Activated CD4-positive, alpha-beta T cell treated with anti-CD3 and anti-CD28 coated beads, Interleukin-2, amount 10 ng/mL, durations not matched to agents 24 days and 14 days (primary cell): ENCODE measurements around the gene CNTNAP2. TPM values are rescaled to one million over a fixed set of nuclear protein-coding genes. Genes with fewer than 3 reads are reported as not detected.
"Not testable (repeated sequence)": the region's sequence is repeated elsewhere in the genome, so short reads cannot be mapped to it uniquely, and the experiment has no call there.

Experiments used
- DNase-seq: peaks from one replicate; pipeline ENCODE4 v3.0.0; 2022
- H3K27ac Mint-ChIP-seq: one replicate; pipeline ENCODE4 v1.8.0; 2022; ENCODE audit warnings: mild to moderate bottlenecking, mixed read lengths
- H3K27me3 Mint-ChIP-seq: one replicate; pipeline ENCODE4 v1.8.0; 2022; ENCODE audit warnings: mixed read lengths
- H3K36me3 Mint-ChIP-seq: one replicate; pipeline ENCODE4 v1.8.0; 2022; ENCODE audit warnings: low read depth, mild to moderate bottlenecking, mixed read lengths
- H3K4me1 Mint-ChIP-seq: one replicate; pipeline ENCODE4 v1.8.0; 2021; ENCODE audit warnings: mixed read lengths
- H3K4me3 Mint-ChIP-seq: one replicate; pipeline ENCODE4 v1.8.0; 2022; ENCODE audit warnings: mild to moderate bottlenecking, moderate library complexity, mixed read lengths
- H3K9me3 Mint-ChIP-seq: one replicate; pipeline ENCODE4 v1.8.0; 2021; ENCODE audit warnings: mixed read lengths
- intact Hi-C: fragments of 100-400 bp; cut with micrococcal nuclease; formaldehyde crosslinking; loops from one replicate; pipeline ENCODE4 v1.15.1; 2023
- total RNA-seq: library from RNA; stranded (reverse); gene quantifications from 2 replicates; pipeline ENCODE4 v1.2.3, GENCODE V29; 2022

CNTNAP2 gene
- total RNA-seq, 1 donor from 2014 or later = not detected

DNA sequence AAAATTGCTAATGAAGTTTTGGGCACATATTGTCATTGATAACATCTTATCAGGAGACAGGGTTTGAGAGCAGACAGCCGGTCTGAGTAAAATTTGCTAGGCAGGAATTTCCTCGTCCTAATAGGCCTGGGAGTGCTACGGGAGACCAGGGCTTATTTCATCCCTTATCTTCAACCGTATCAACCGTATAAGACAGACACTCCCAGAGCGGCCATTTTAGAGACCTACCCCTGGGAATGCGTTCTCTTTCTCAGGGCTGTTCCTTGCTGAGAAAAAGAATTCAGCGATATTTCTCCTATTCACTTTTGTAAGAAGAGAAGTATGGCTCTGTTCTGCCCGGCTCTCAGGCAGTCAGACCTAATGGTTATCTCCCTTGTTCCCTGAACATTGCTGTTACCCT, 74.8 kb downstream of the CNTNAP2 start:
- H3K27me3 Mint-ChIP-seq, intact Hi-C loops, H3K4me1 Mint-ChIP-seq, H3K27ac Mint-ChIP-seq, DNase-seq, H3K4me3 Mint-ChIP-seq, H3K36me3 Mint-ChIP-seq: not testable (repeated sequence)
- H3K9me3 Mint-ChIP-seq = peaks cover 19% of the 10 kb centered on the region

GRCh38 chr7:146201945-146202344, 85.3 kb downstream of the CNTNAP2 start:
- Mint-ChIP-seq H3K27ac (no peak overlapping the region), H3K4me3 (no peak overlapping the region), H3K4me1 (no peaks in the 10 kb centered on the region), H3K9me3 (no peaks in the 10 kb centered on the region), H3K27me3 (no peaks in the 10 kb centered on the region), H3K36me3 (no peaks in the 10 kb centered on the region)
- no peak for DNase-seq
- intact Hi-C loops = no loop called here

DNA sequence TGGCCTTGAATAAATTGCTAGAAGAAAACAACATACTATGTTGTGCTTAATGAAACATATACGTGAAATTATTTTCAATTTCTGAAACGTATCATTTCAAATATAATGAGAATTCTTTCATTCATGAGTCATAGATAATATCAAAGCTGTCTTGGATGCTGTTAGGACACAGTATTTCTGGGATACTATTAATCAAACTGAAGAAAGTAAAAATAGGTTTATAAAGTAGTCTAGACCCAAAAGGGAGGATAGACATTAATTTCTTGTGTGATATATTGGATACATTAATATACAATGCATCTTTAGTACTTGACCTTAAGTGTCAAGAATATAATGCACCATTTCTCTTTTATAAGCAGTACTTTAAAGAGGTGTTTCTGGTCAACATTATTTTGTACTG, 89.7 kb downstream of the CNTNAP2 start:
- H3K36me3 Mint-ChIP-seq = no peaks in the 10 kb centered on the region
- H3K9me3 Mint-ChIP-seq = no peaks in the 10 kb centered on the region
- no peak for DNase-seq
- no peaks in the 10 kb centered on the region for H3K4me1 Mint-ChIP-seq
- no peak overlapping the region for H3K4me3 Mint-ChIP-seq
- intact Hi-C loops = no loop called here
- no peaks in the 10 kb centered on the region for H3K27me3 Mint-ChIP-seq
- H3K27ac Mint-ChIP-seq = no peak overlapping the region

DNA sequence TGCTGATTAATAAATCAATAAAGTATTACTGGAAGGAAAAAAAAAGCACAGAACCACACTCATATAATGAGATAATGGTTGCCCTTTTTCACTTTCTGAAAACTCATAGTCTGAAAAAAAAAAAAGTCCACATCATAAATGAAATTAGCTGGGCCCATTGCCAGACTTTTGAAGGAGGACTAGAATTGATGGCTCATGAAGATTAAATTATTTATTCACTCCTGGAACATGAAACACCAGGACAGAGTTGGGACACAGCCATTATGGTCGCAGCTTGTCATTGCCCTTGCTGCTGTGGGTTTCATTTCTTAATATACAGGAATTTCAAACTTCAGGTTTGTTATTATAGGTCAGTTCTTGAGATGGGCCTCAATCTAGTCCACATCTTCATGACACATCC, 91.9 kb downstream of the CNTNAP2 start:
- no peaks in the 10 kb centered on the region for H3K27me3 Mint-ChIP-seq

GRCh38 chr7:146214842-146215241, 98.2 kb downstream of the CNTNAP2 start:
- Mint-ChIP-seq H3K4me1 (no peaks in the 10 kb centered on the region), H3K4me3 (no peak overlapping the region), H3K36me3 (no peaks in the 10 kb centered on the region), H3K9me3 (no peaks in the 10 kb centered on the region), H3K27ac (no peak overlapping the region), H3K27me3 (no peaks in the 10 kb centered on the region)
- intact Hi-C loops = no loop called here
- DNase-seq = no peak

More for the DNA sequence above, 91.9 kb downstream of the CNTNAP2 start:
- Mint-ChIP-seq H3K36me3 (no peaks in the 10 kb centered on the region), H3K27ac (no peak overlapping the region), H3K4me1 (no peaks in the 10 kb centered on the region), H3K4me3 (no peak overlapping the region), H3K9me3 (no peaks in the 10 kb centered on the region)
- intact Hi-C loops = no loop called here
- no peak for DNase-seq

DNA sequence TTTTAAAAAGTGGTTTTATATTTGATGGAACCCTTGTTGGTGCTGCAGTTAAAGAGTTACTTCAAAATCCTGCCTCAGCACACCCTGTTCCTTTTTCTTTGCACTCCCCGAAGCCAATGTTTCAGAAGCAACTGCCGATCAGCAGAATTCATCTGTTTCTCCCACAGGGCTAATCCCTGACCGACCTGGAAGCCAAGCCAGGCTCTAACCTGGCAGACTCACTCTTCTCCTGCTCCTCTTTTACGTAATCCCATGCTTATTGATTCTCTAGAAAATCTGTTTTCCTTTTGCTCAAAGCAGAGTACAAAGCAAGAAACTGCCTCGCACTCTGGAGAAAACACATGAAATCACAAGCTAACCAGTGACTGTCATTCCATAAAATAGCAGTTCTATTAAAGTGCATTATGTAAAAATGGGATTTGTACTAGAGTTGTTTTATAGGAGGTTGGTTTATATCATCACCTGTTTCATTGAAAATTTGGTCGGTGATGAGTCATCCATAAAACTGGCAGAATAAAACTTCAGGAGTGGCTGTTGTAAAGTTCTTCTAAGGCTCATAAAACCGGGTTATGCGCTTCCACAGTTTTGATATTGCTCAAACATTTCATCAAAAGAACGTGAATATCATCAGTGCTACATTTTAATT, 99.9 kb downstream of the CNTNAP2 start:
- H3K27me3 Mint-ChIP-seq = no peaks in the 10 kb centered on the region
- no peak overlapping the region for H3K27ac Mint-ChIP-seq
- H3K4me3 Mint-ChIP-seq = no peak overlapping the region

DNA sequence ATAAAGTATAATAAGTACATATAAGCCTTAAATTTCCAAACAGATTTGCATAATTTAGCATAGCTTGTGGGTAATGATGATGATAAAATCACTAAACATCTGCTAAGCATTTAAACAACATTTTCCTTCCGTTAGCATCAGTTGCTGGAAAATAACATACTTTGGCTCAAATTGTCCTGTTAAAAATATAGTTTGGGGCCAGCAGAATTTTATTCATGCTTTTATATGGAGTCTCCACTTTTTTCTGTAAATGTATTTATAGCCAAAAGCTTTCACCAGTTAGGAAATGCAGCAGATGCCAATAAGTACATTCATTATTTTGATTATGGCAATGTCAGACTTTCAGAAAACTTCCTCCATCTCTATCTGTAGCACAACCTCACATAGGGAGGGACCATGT, 107.2 kb downstream of the CNTNAP2 start:
- no peaks in the 10 kb centered on the region for H3K36me3 Mint-ChIP-seq
- intact Hi-C loops = no loop called here

More for the DNA sequence above, 99.9 kb downstream of the CNTNAP2 start:
- DNase-seq = no peak
- intact Hi-C loops = no loop called here
- Mint-ChIP-seq H3K4me1 (no peaks in the 10 kb centered on the region), H3K36me3 (no peaks in the 10 kb centered on the region), H3K9me3 (no peaks in the 10 kb centered on the region)

DNA sequence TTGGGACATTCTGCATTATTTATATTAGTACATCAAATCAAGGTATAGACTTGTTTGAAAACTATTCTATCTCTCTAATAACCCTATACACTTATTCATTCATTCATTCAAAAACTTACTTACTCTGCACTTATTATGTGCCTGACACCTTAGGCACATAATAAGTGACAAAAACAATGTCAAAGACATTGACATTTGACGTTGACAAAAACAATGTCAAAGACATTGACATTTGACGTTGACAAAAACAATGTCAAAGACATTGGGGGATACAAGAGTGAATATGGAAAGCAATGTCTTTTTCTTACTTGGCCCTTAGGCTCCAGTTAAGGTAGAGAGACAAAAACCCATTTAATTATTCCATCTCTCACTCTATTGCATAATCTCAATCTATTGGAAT, 116.0 kb downstream of the CNTNAP2 start:
- H3K9me3 Mint-ChIP-seq = no peaks in the 10 kb centered on the region
- no peak for DNase-seq
- no peak overlapping the region for H3K27ac Mint-ChIP-seq
- H3K36me3 Mint-ChIP-seq = no peaks in the 10 kb centered on the region
- H3K4me3 Mint-ChIP-seq = no peak overlapping the region
- intact Hi-C loops = no loop called here
- H3K4me1 Mint-ChIP-seq = no peaks in the 10 kb centered on the region
- no peaks in the 10 kb centered on the region for H3K27me3 Mint-ChIP-seq

More for the DNA sequence above, 107.2 kb downstream of the CNTNAP2 start:
- no peak overlapping the region for H3K27ac Mint-ChIP-seq
- no peaks in the 10 kb centered on the region for H3K9me3 Mint-ChIP-seq
- H3K27me3 Mint-ChIP-seq = no peaks in the 10 kb centered on the region
- H3K4me3 Mint-ChIP-seq = no peak overlapping the region
- DNase-seq = no peak
- no peaks in the 10 kb centered on the region for H3K4me1 Mint-ChIP-seq

GRCh38 chr7:146235195-146235594, 118.6 kb downstream of the CNTNAP2 start:
- no peaks in the 10 kb centered on the region for H3K4me1 Mint-ChIP-seq
- no peaks in the 10 kb centered on the region for H3K36me3 Mint-ChIP-seq
- no peak for DNase-seq
- H3K4me3 Mint-ChIP-seq = no peak overlapping the region
- no peaks in the 10 kb centered on the region for H3K9me3 Mint-ChIP-seq
- no peak overlapping the region for H3K27ac Mint-ChIP-seq
- intact Hi-C loops = no loop called here
- H3K27me3 Mint-ChIP-seq = no peaks in the 10 kb centered on the region

GRCh38 chr7:146242661-146243060, 126.1 kb downstream of the CNTNAP2 start:
- Mint-ChIP-seq H3K27ac (no peak overlapping the region), H3K36me3 (no peaks in the 10 kb centered on the region), H3K4me3 (no peak overlapping the region), H3K4me1 (no peaks in the 10 kb centered on the region), H3K9me3 (peaks cover 17% of the 10 kb centered on the region), H3K27me3 (no peaks in the 10 kb centered on the region)
- no peak for DNase-seq
- intact Hi-C loops = no loop called here

DNA sequence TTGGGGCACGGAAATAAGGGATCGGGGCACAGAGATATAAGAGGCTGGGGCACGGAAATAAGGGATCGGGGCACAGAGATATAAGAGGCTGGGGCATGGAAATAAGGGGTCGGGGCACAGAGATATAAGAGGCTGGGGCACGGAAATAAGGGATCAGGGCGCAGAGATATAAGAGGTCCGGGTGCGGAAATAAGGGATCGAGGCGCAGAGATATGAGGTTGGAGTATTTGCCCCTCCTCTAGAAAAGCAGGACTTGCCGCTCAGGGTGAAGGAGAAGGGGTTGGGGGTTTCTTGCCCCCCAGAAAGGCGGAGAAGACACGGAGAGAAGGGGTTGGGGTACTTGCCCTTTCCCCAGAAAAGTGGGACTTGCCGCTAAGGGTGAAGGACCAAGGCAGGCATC, 131.4 kb downstream of the CNTNAP2 start:
- H3K4me3 Mint-ChIP-seq = not testable (repeated sequence)

GRCh38 chr7:146248744-146249143, 132.1 kb downstream of the CNTNAP2 start:
- H3K4me1 Mint-ChIP-seq, intact Hi-C loops, H3K27ac Mint-ChIP-seq, DNase-seq, H3K4me3 Mint-ChIP-seq, H3K36me3 Mint-ChIP-seq, H3K27me3 Mint-ChIP-seq: not testable (repeated sequence)
- peaks cover 20% of the 10 kb centered on the region for H3K9me3 Mint-ChIP-seq

More for the DNA sequence above, 131.4 kb downstream of the CNTNAP2 start:
- peaks cover 20% of the 10 kb centered on the region for H3K9me3 Mint-ChIP-seq
- intact Hi-C loops, H3K36me3 Mint-ChIP-seq, H3K4me1 Mint-ChIP-seq, H3K27ac Mint-ChIP-seq, DNase-seq, H3K27me3 Mint-ChIP-seq: not testable (repeated sequence)

- no peaks in the 10 kb centered on the region for H3K36me3 Mint-ChIP-seq
- no peak overlapping the region for H3K27ac Mint-ChIP-seq
- peaks cover 16% of the 10 kb centered on the region for H3K9me3 Mint-ChIP-seq
- H3K4me1 Mint-ChIP-seq = no peaks in the 10 kb centered on the region
- intact Hi-C loops = no loop called here
- no peaks in the 10 kb centered on the region for H3K27me3 Mint-ChIP-seq
- no peak for DNase-seq
- H3K4me3 Mint-ChIP-seq = no peak overlapping the region
Measured at GRCh38 chr7:146249272-146249671, 132.7 kb downstream of the CNTNAP2 start.

- DNase-seq = no peak
- no peaks in the 10 kb centered on the region for H3K4me1 Mint-ChIP-seq
- H3K4me3 Mint-ChIP-seq = no peak overlapping the region
- H3K9me3 Mint-ChIP-seq = peaks cover 1% of the 10 kb centered on the region
- no peaks in the 10 kb centered on the region for H3K36me3 Mint-ChIP-seq
- intact Hi-C loops = no loop called here
- no peak overlapping the region for H3K27ac Mint-ChIP-seq
- no peaks in the 10 kb centered on the region for H3K27me3 Mint-ChIP-seq
Measured at GRCh38 chr7:146255609-146256008, 139.0 kb downstream of the CNTNAP2 start.

DNA sequence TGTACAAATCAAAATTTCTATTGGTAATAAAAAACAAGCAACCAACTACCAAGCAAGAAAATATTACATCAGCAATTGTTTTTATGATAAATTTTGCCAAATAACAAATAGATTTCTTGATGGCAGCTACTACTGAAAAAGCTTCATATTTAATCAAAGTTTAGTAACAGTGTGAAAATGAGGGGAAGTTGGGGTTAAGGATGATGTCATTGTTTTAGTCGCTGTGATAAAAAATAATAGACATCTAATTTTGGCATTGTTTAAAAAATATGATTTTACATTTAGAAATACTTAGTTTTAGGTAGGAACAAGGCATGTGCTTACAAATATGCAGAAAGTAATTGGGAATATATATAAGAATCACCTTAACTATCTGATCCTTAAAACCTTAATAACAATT, 145.9 kb downstream of the CNTNAP2 start:
- intact Hi-C loops = no loop called here

More for the DNA sequence above, 145.9 kb downstream of the CNTNAP2 start:
- Mint-ChIP-seq H3K9me3 (no peaks in the 10 kb centered on the region), H3K27me3 (no peaks in the 10 kb centered on the region), H3K4me3 (no peak overlapping the region), H3K36me3 (no peaks in the 10 kb centered on the region), H3K4me1 (no peaks in the 10 kb centered on the region), H3K27ac (no peak overlapping the region)
- DNase-seq = no peak
